Endothelial cell (in vitro differentiated cells): ENCODE measurements around the gene POLDIP3. TPM values are rescaled to one million over a fixed set of nuclear protein-coding genes. Genes with fewer than 3 reads are reported as not detected.

Source experiments
- DNase-seq: peaks from one replicate; pipeline ENCODE4 v3.0.0; 2021; ENCODE audit warnings: low spot score
- H3K27ac Mint-ChIP-seq: one replicate; pipeline ENCODE4 v1.8.0; 2021; ENCODE audit warnings: mixed read lengths, inconsistent platforms; ENCODE audit not compliant: unreplicated experiment
- H3K27me3 Mint-ChIP-seq: one replicate; pipeline ENCODE4 v1.8.0; 2021; ENCODE audit warnings: mild to moderate bottlenecking, moderate library complexity, mixed read lengths, inconsistent platforms; ENCODE audit not compliant: unreplicated experiment
- H3K36me3 Mint-ChIP-seq: one replicate; pipeline ENCODE4 v1.8.0; 2021; ENCODE audit warnings: mild to moderate bottlenecking, low read depth, mixed read lengths, inconsistent platforms; ENCODE audit not compliant: unreplicated experiment
- H3K4me1 Mint-ChIP-seq: one replicate; pipeline ENCODE4 v1.8.0; 2021; ENCODE audit warnings: mild to moderate bottlenecking, mixed read lengths, inconsistent platforms; ENCODE audit not compliant: unreplicated experiment
- H3K4me3 Mint-ChIP-seq: one replicate; pipeline ENCODE4 v1.8.0; 2021; ENCODE audit warnings: mild to moderate bottlenecking, mixed read lengths, inconsistent platforms; ENCODE audit not compliant: unreplicated experiment
- H3K9me3 Mint-ChIP-seq: one replicate; pipeline ENCODE4 v1.8.0; 2021; ENCODE audit warnings: mixed read lengths, inconsistent platforms; ENCODE audit not compliant: unreplicated experiment
- CTCF ChIP-seq: fragments of 200-600 bp; sonication (generic); IDR thresholded peaks from one replicate; pipeline ENCODE4 v1.5.0; 2021; ENCODE audit warnings: antibody characterized with exemption; ENCODE audit not compliant: unreplicated experiment
- total RNA-seq: library from RNA; stranded (reverse); fragmentation: NEBNext Ultra II Directional; extraction: Animal tissue kit (Norgen Biotek cat#: 25700); gene quantifications from one replicate; pipeline ENCODE4 v1.2.1, GENCODE V29; 2021; ENCODE audit not compliant: unreplicated experiment

Gene POLDIP3
- total RNA-seq, 1 donor from 2014 or later = 50.0 TPM

- no peak overlapping the region for H3K27ac Mint-ChIP-seq
- no peak for DNase-seq
- peaks cover 3% of the 10 kb centered on the region for H3K27me3 Mint-ChIP-seq
- no peaks in the 10 kb centered on the region for H3K36me3 Mint-ChIP-seq
- H3K4me1 Mint-ChIP-seq = no peaks in the 10 kb centered on the region
- no peaks in the 10 kb centered on the region for H3K9me3 Mint-ChIP-seq
- no peak overlapping the region for H3K4me3 Mint-ChIP-seq
- TF ChIP-seq CTCF = no peak
Measured at GRCh38 chr22:42654436-42655073, 39.9 kb upstream of the POLDIP3 start.

DNA sequence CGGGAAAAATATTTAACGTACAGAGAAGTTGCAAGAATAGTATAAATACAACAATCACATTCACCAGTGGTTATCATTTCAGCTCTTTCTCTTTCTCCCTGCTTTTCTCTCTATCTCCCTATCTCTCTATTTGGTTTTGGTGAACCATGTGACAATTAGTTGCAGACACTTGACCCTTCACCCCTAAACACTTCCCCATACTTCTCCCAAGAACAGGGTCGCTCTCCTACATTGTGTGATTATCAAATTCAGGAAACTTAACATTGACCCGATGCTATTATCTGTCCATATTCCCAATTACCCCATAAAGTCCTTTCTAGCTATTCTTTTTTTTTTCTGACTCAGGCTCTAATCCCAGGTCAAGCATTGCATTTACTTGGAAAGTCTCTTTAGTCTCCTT, 39.3 kb upstream of the POLDIP3 start:
- Mint-ChIP-seq H3K4me3 (no peak overlapping the region), H3K9me3 (no peaks in the 10 kb centered on the region), H3K4me1 (no peaks in the 10 kb centered on the region), H3K27me3 (peaks cover 3% of the 10 kb centered on the region), H3K27ac (no peak overlapping the region), H3K36me3 (no peaks in the 10 kb centered on the region)
- no peak for DNase-seq
- no peak for TF ChIP-seq CTCF

DNA sequence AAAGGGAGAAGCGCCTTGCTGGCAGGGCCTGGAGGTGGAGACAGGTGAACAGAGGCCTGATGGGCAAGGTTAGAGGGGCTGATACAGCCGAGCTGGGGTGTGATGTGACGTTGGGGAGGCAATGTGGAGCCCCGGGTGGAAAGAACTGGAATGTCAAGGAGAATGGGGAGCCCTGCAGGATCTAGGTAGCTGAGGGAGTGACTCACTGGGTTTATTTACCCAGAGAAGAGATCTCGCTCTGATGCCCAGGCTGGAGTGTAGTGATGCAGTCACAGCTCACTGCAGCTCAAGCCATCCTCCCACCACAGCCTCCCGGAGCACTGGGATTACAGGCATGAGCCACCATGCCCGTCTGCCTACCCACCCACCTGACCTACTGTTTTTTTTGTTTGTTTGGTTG, 36.5 kb upstream of the POLDIP3 start:
- peaks cover 6% of the 10 kb centered on the region for H3K27me3 Mint-ChIP-seq
- H3K4me3 Mint-ChIP-seq = no peak overlapping the region
- peaks cover 4% of the 10 kb centered on the region for H3K36me3 Mint-ChIP-seq
- peak overlapping the region; percentile 11 for H3K27ac Mint-ChIP-seq
- H3K4me1 Mint-ChIP-seq = peaks cover 15% of the 10 kb centered on the region
- no peak for TF ChIP-seq CTCF
- H3K9me3 Mint-ChIP-seq = no peaks in the 10 kb centered on the region
- no peak for DNase-seq

DNA sequence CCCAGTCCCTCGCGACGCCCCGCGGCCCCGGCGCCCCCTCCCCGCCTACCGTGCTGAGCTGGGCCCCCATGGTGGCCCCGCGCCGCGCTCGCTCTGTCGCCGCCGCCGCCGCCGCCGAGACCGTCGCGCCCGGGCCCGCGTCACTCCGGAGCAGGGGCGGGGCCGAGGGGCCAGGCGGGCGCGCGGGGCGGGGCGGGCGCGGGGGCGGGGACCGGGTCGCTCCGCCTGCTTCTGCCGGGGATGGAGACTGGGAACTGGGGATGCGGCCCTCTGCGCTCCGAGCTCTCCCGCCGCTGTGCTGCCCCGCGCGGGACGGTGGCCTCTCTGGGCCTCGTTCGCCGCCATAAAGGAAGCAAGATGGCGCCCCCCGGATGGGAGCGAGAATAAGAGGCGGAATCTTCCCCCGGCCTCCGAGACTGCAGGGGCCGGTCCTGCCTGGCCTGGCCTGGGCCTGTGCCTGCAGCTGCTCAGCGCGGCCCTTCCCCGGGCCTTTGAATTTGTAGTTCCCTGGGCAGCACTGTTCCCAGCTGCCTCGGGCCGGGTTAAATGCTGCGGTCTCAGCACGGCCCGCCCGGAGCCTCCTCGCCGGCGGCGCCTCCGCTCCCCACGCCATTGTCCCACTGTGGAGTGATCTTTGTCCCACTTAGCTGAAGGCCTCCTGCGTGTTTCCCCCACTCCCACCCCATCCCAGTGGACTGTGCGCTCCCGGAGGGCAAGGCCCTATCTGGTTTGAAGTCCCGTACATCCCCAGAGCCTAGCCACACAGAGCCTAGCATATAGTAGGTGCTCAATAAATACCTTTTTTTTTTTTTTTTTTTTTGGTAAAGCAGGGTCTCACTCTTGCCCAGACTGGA, 34.8 kb upstream of the POLDIP3 start, which contains the start of gene CYB5R3:
TSS of gene CYB5R3 (minus strand) at position 147 of the 854 bp plus-strand sequence. CDS start at position 70, 77 bp downstream.
- Mint-ChIP-seq H3K9me3 (no peaks in the 10 kb centered on the region), H3K36me3 (peaks cover 4% of the 10 kb centered on the region), H3K27ac (peak within 1 kb of the TSS; percentile 90), H3K27me3 (peaks cover 6% of the 10 kb centered on the region), H3K4me3 (peak within 1 kb of the TSS; percentile 100), H3K4me1 (peaks cover 26% of the 10 kb centered on the region)
- TF ChIP-seq CTCF = no peak
- peak; percentile 88 for DNase-seq
